ENCODE results near the gene TRAF4. TPM values are rescaled to one million over a fixed set of nuclear protein-coding genes. Genes with fewer than 3 reads are reported as not detected.
A peak's percentile ranks its signal among the peaks of the same experiment; 100 is the strongest.
"Not testable (repeated sequence)": the region's sequence is repeated elsewhere in the genome, so short reads cannot be mapped to it uniquely, and the experiment has no call there.

Gene TRAF4
- polyA plus RNA-seq, 12 donors = 39.4 to 93.0 (median 48.8) TPM; not detected in 1

DNA sequence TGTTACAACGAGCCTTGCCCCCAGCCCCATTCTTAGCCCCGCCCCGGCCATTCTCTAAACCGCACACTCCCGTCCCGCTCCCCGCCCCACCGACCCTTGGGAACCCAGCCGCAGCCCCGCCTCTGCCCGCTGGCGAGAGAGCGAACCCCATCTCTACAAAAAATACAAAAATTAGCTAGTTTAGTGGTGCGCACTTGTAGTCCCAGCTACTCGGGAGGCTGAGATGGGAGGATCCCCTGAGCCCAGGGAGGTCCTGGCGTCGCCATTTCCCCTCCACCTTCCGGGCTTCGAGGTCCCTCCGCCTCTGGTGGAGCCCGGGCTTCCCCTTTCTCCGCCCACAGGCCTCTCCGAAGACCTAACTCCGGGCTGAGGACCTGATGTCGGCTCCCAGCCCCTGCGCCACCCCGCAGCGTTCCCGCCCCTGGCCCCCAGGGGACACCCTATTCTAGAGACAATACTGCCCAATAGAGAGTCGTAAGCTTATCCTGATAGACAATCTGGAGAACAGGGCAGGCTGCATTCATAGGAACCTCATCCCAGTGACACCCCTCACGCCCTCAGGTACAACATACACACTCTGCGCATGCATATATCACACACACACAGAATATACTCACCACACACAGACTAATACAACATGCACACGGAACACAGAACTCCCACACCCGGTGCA, 31.6 kb upstream of the TRAF4 start:
- no peak for DNase-seq

DNA sequence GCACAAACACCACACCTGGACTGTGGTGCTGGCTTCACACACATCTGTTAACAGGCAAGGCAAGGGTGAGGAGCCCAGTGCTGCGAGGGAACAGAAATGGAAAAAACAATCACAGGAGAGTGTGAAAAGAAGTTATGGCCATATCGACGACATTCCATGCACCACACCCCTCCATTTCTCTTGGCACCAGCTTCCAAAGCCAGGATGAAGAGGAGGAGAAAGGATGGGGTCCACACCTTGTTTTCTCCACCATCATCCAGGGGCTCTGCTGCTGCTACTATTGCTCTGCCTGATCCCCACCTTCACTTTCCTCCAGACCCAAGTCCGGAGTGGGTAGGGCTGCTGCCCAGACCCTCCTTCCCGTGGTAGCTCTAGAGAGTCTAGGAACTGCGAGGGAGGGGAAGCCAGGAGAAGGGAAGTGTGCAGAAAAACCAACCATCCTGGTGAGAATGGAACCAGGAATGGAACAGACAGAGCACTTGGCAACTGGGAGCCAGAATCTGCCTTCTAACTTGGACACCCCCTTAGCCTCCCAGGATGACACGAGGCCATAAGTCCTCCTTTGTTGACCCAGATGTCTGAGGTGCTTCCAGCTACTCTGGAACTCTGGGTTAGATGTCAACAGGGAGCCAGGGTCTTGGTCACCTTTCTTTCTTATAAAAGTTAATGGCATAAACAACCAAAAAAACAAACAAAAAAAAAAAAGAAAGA, 31.0 kb upstream of the TRAF4 start:
- DNase-seq = no peak

DNA sequence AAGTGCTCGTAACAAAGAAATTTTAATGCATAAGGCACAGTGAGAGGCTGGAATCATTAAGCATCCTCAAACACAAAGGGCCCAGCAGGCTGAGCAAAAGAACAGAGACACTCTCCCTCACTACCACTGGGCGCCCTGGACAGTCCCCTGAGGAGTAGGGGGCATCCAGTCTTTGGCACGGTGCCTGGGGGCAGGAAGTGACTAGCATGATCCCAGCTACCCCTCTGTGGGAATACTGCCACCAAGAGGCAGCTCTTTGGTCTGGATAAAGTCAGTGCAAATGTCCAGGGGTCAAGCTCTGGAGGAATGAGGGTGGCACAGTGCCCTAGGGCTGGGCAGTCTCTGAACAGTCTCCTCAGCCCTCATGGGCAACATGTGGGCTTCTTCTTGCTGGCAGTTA, 29.5 kb upstream of the TRAF4 start:
- no peak for DNase-seq

DNA sequence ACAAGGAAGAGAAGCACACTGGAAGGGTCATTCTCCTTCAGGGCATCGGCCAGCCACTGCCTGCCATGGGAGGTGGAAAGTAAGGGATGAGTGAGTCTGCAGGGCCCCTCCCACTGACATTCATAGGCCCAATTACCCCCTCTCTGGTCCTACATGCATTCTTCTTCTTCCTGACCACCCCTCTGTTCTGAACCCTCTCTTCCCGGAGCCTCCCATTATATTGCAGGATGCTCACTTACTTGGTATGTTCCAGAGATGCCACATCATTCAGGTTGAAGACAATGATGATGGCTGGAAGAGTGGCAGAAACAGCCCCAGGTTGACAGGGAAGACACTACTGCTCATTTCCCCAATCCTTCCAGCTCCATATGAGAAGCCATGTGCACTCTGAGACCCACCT, 28.6 kb upstream of the TRAF4 start:
- no peak for DNase-seq

DNA sequence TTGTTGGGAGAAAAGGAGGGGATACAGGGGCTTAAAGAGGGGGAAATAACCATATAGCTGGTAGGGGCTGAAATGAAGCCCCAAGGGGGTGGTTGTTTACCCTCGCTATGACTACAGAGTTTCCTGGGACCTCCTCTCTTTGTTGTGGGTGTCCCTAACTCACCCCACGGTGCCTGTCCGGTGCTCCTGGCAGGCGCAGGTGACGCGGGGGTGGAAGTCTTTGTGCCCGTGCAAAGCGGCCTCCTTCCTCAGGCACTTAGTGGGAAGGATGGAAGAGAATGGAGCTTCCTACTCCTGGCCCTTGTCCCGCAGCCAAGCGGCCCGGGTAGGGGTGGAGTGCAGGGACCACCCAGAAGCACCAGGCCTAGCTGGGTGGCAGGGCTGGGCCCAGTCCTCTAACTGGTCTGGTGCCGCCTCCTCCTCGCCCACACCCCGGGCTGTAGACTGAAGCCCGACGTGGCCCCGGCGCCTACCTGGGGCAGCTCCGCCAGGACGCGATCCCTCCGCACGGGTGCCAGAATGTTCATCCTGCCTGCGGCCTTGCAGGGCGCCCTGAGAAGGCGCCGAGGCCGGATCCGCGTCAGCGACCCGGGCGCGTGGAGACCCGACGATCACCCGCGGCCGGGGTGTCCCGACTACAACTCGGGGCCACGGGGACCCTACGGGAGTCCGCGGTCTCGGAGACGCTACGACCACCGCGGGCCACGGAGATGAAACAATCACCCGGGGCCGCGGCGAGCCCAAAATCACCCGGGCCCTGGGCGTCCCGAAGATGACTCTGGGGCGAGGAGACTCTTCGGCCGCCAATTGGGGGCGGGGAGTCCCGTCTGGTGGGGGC, 26.9 kb upstream of the TRAF4 start:
- peak; percentile 52 for DNase-seq

DNA sequence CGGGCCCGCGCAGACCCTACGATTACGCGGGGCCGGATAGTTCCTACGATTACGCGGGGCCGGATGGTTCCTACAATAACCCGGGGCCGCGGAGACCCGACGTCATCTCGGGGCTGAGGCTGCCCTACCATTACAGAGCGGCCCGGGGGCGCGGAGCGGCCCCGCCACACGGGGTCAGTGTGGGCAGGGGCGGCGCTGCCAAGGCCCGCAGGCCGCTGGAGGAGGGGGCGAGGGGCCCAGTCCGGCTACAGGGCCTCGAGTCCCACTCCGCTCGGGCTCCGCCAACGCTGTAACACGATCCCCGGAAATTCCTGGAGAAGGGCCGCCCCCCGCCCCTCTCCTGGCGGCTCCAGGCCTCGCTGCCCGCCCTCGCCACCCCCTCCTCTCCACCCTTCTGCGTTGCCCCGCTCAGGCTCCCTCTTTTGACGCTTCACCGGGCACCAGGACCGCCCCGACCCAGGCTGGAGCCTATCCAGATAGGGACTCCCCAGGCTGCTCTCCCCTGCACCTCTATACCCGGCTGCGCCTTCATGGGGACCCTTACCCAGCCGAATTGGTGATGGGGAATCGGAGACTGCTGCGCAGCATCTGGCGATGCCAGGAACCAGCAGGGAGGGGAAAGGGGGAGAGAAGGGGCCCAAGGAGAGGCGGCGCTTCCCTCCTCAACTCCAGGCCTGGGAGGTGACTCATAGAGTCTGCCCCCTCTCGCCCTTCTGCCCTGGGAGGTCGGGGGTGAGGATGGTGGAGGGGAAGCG, 26.1 kb upstream of the TRAF4 start, which contains the start of gene RAB34:
RAB34 (minus strand) TSS at position 291 of the 755 bp plus-strand sequence. CDS start 602 bp downstream, outside the sequence.
- DNase-seq = peak; percentile 87

DNA sequence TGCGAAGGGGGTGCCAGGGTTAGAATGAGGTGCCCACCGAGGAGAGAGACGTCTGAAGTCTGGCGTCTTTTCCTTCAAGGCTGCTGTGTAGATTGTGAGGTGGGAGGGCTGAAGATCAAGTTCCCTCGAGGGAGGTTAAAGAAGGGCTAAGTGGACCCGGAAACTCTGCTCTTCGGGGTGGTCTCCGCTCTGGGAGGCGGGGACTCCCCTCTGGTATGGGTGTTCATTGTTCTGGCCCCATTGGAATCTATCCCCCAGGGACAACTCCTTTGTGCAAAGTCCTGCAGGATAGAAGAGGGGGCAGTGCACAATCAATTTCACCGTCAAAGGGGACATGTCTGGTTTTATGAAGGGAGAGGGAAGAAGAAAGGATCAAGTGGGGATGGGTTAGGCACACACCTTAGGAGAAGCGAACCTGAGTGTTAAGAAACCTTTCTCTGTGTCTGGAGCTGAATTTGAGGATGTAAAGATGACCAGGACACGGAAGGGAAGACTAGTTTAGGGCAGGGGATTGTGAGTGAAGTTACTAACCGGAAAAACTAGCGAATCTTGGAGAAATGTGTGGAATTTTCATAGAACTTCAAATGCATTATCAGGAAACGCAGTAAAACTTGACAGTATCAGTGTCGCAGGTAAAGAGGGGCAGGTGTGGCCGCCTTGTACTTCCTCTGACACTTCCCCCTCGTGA, 25.3 kb upstream of the TRAF4 start:
- DNase-seq = no peak

DNA sequence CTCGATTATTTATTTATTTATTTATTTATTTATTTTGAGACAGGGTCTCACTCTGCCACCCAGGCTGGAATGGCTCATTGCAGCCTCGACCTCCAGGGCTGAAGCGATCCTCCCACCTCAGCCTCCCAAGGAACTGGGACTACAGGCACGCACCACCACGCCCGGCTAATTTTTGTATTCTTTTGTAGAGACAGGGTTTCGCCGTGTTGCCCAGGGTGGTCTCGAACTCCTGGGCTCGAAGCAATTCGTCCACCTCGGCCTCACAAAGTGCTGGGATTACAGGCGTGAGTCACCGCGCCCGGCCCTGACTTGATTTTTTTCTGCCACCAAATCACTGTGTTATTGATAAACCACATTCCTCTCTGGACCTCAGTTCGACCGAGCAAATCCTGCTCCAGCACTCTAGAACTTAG, 24.8 kb upstream of the TRAF4 start:
- DNase-seq = no peak

DNA sequence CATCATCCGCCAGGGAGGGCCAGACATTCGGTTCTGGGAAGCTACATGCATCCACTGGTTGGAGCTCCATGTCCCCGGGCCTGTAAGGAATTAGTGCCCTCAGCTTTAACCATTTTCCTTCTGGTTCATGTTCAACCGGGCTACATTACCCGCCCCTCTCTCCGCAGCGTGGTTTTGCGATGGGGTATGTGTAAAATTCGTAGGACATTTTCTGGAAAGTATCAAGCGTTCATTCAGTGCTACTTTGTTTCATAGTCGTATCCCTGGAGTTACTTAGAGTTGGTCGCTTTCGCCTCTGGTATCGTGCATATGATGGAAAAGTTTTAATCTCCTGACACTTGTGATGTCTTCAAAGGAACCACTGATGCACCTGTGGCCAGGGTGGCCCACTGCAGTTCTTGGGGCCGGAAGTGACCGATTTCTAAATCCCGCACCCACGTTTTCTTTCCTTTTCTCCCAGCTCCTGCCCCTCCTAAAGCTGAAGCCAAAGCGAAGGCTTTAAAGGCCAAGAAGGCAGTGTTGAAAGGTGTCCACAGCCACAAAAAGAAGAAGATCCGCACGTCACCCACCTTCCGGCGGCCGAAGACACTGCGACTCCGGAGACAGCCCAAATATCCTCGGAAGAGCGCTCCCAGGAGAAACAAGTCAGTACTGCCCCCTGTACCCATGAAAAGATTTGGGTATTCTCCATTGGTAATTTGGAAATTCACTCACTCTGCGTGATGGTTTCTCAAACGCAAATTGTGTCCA, 23.4 kb upstream of the TRAF4 start:
- DNase-seq = no peak

DNA sequence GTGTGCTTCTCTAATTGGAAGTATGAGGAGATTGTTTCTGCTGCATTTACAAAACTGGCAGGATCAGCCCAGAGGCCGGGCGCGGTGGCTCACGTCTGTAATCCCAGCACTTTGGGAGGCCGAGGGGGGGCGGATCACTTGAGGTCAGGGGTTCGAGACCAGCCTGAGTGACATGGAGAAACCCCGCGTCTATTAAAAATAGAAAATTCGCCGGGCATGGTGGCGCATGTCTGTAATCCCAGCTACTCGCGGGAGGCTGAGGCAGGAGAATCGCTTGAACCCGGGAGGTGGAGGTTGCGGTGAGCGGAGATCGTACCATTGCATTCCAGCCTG, 22.8 kb upstream of the TRAF4 start:
- not testable (repeated sequence) for DNase-seq

DNA sequence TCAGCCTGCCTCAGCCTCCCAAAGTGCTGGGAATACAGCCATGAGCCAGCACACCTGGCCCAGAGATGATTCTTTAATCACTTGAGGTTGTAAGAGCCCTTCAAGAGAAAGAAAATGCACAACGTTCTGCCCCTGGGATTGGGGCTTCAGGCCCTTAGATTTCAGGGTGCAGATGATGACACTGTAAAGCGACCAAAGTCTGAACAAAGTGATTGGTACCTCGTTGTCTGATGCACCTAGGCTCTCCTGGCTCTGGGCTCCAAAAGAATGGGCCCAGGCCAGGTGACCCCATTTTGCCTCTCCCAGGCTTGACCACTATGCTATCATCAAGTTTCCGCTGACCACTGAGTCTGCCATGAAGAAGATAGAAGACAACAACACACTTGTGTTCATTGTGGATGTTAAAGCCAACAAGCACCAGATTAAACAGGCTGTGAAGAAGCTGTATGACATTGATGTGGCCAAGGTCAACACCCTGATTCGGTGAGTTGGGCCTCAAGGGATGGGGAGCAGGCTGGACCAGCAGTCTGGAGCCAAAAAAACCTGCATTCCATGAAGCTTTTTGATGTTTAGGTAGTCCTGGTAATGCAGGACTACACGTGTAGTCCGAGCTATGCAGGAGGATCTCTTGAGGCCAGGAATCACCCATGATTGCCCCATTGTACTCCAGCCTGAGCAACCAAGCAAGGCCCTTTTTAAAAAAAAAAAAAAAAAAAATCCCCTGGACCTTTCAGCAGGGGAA, 21.2 kb upstream of the TRAF4 start:
- no peak for DNase-seq

DNA sequence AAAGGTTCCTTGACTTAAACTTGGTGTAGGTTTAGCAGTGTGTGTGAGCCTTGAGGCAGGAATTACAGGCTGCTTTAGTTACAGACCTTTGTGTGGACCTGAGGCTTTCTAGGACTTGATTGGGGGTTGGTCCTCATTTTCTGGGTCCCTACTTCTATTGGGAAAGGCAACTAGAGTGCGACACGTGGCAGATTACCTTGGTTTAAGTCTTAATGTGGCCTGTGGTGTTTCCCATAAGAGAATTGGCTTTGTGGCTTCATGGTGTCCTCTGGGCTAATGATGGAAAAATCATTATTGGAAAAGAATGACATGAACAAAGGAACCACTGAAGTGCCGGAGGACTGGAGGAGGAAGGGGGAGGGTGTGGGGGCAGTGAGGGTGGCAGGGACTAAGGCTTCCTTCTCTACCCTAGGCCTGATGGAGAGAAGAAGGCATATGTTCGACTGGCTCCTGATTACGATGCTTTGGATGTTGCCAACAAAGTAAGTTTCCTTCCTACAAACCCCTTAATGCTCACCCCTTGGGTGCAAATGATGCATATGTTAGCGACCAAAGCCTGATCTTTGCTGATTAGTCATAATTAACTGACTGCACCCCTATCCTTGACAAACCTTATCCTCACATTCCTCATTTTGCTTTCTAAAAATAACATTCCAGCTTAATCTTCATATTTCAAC, 20.5 kb upstream of the TRAF4 start:
- DNase-seq = no peak

DNA sequence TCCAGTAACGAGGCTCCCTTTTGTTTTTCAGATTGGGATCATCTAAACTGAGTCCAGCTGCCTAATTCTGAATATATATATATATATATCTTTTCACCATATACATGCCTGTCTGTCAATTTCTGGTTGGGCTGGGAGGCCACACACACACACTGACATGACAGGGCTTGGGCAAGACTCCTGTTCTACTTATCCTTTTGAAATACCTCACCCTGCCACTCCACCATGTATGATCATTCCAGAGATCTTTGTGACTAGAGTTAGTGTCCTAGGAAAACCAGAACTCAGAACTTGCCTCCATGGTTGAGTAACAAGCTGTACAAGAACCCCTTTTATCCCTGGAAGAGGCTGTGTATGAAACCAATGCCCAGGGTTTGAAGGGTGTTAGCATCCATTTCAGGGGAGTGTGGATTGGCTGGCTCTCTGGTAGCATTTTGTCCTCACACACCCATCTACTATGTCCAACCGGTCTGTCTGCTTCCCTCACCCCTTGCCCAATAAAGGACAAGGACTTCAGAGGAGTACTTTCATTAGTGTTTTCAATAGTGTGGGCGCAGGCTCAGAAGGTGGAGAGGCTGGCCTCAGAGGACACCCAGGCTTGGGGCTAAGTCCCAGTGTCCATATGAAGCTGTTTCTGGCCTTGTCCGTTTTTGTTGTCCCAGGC, 19.8 kb upstream of the TRAF4 start:
- not testable (repeated sequence) for DNase-seq

DNA sequence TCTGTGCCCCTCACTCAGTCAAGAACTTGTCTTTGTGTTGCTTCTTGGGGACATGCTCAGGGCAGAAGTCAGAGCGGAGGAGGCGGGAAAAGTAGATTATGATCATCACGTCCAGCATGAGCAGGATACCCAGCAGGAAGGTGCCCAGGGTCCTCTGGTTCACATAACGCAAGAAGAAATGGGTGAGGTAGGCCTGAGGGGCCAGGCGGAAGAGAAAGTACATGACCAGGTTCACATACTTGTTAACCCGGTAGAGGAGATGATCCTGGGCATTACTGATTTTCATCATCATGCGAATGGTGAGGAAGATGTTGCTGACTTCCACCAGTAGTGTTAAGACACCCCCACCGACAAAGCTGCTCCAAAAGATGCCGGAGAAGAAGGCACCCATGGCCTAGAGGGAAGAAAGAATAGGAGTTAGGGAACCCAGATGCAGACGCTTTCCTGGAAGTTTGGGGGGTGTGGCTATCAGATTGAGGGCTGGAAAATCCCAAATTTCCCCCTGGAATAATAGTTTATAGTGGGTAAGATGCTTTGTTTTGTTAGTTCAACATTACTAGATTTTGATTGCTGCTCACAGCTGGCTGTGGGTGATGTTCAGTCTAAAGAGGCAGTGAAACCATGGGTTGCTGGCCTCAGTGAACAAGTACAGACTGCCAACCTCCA, 19.2 kb upstream of the TRAF4 start:
- DNase-seq = no peak

DNA sequence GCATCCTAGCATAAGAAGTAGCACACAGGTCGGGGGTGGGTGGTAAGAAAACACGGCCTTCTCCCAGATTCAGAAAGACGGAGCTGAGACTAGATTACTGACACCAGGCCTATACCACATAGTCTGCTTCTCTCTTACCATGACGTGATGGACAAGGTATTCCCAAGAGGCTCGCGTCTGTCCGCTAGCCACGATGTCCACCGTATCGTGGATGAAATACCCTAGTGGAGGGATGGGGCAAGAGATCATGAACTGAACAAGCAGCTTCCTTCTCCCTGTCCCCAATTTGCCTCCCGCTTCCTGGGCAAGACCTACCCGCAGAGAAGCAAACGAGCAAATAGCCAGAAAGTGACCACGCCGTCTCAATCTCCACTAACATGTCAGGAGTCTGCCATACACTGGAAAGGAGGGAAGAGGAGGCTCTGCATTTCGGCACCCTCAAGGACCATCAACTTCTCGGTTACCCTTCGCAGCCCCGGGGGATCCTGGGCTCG, 18.6 kb upstream of the TRAF4 start:
- DNase-seq = no peak

DNA sequence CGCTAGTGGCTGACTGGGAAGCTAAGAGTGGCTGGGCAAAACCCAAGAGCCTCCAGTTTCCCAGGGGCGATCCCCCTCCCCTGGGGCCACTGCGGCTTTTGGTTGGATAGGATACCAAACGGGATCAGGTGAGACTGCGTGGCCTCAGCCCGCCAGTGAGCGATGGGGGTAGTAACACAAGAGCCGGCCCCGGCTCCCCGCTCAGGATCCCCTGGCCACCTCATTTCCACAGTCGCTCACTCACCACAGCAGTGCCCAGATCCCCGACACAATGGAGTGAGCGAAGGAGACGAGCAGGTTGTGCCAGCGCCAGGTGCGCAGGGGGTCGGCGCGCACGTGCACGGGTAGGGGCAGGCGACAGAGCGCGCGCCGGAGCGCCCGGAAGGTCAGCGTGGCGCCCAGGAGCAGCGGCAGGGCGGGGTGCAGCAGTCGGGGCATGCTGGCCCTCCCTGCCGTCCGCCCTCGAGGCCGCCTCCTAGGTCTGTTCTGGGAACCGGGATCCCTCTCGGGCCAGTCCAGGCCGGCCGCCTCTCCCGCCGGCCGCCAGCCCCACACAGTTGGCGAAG, 18.1 kb upstream of the TRAF4 start:
- no peak for DNase-seq

DNA sequence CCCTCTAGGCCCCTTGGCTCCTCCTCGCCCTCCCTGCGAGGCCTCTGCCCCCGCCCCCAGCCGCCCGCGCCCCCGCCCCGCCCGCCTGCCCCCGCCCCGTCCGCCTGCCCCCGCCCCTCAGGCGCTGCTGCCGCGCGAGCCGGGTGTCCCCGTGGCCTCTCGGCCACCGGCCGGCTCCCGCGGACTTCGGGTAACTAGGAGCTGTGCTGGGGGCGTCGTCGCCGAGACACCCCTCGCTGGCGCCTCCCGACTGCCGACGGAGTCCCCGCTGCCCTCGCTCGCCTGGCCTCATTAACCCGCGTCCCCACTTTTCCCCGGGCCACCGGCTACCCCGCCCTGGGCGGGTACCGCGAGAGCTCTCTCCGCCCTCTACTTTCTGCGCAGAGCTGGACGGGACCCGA, 17.6 kb upstream of the TRAF4 start, which contains the start of gene TLCD1:
TLCD1 (minus strand) TSS at position 8 of the 401 bp plus-strand sequence. CDS start 136 bp downstream, outside the sequence.
- peak; percentile 67 for DNase-seq
